LoVo (cell line): ENCODE results near the gene SOX12.

Experiments used
- DNase-seq: peaks from one replicate; pipeline ENCODE4 v3.0.0-alpha.2; 2016; ENCODE audit warnings: low spot score

SOX12 gene

DNA sequence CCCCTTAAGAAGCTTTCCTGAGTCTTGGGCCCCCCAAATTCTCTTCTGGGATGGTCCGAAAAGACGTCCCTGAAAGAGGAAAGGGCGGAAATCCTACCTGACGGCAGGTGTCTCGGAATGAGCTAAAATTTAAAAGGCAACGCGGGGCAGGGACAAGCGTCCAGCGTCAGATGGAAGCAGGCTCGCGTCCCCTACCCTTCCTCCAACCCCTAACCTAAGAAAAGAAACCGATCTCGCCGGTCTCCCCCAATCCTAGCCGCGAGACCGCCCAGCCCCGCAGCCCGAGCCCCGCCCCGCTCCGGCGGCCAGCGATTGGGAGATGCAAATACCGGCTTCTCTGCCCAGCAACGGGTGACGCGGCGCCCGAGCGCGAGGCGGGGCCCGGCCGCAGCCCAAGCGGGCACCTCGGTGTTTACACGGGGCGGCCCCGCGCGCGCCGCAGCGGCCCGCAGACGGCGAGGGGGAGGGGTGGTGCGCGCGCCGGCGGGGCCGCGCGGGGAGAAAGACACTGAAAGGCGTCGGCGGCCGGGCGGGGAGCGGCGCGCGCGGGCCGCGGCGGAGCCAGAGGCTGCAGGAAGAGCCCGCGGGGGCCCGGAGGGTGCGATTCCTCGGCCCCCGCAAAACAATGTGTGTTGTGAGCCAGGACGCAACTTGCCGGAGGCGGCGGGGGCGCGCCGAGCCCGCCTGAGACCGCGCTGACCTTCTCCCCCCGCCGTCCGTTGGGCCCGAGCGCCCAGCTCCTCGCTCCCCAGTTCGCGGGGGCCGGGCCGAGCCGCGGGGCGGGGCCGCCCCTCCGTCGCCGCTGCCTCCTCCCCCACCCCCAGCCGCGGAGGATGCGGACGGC, at the start of gene SOX12:
TSS of gene SOX12 (plus strand) at position 508 of the 844 bp plus-strand sequence. CDS start 373 bp downstream, outside the sequence.
- peak; percentile 96 for DNase-seq

DNA sequence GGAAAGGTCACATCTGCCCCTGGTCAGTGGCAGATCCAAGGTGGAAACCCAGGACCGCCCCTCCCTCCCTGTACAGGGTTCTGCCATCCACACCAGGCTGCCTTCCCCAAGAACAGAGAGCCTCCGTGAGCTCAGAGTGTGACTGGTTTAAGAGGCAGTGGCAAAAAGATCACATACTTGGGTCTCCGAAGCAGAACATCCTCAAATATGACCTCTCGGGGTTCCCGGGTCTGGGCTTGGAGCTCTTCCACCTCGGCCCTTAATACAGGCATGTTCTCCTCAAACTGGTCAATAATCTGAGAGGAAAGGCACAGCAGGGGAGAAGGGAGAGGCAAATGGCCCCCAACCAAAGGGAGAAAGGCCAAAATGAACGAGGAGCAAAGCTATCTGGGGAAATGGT, 49.6 kb upstream of the SOX12 start:
- no peak for DNase-seq

DNA sequence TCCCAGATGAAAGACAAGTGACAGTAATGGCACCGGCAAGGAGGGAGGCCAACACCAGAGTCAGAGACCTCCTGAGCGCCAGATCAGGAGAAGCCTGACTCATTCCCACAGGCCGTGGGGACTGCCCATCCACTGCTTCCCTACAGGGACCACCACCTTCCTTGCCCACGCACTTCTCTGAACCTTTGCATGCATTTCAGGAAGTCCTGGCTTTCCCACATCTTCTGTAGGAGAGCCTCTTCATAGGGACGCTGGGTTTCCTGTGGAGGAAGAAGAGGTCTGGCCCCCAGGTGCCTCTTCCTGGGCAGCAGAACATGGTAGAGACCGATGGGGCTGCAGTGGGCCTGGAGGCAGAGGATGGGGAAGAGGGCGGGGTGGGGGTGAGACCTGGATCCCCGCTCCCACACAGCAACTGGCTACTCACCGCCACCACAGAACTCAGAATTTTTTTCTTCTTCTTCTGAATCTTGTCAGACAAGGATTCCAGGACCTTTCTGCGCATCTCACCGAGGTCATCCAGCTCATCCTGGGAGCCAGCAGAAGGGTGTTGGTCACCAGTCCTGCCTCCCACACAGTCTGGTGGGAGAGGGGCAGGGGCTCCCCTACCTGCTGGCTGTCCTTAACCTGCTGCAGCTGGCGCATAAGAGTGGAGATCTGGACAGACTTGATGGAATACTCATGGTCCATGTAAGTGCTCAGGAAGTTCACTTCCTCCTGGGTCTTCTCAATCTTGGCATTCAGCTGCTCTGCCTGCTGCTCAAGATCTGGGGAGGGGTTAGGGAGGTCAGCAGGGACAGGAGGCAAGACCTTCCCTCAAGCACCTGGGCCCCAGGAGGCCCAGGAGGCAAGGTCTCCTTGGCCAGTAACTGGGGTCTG, 48.5 kb upstream of the SOX12 start:
- no peak for DNase-seq

DNA sequence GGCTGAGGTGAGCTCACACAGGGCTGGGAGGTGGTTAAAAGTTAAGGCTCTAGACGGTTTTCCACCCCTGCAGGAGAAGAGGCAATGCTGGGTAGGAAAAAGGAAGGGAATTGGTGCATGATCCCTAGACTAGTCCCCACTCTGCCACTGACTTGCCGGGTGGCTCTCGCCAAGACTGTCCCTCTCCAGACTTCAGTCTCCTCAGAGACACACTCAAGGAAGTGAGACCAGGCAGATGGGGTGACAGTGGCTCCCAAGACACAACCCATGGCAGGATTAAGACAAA, 47.9 kb upstream of the SOX12 start:
- DNase-seq = no peak

DNA sequence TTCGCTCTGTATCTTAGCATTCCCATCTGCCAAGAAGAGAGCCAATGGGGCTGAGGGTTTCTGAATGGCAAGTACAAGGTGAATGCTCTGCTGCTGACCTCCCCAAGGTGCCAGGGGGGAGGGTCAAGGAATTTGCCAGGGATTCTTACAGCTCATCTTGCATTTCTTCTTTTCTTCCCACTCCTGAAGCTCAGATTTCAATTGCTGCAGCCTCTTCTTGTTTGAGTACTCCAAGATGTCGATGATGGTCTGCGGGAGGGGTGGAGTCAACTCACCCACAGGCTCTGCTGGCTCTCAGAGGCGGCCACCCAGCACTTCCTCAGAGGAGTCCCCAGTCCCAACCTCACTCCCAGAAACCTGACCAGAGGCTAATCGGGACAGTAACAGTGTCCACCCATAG, 47.2 kb upstream of the SOX12 start:
- DNase-seq = no peak

DNA sequence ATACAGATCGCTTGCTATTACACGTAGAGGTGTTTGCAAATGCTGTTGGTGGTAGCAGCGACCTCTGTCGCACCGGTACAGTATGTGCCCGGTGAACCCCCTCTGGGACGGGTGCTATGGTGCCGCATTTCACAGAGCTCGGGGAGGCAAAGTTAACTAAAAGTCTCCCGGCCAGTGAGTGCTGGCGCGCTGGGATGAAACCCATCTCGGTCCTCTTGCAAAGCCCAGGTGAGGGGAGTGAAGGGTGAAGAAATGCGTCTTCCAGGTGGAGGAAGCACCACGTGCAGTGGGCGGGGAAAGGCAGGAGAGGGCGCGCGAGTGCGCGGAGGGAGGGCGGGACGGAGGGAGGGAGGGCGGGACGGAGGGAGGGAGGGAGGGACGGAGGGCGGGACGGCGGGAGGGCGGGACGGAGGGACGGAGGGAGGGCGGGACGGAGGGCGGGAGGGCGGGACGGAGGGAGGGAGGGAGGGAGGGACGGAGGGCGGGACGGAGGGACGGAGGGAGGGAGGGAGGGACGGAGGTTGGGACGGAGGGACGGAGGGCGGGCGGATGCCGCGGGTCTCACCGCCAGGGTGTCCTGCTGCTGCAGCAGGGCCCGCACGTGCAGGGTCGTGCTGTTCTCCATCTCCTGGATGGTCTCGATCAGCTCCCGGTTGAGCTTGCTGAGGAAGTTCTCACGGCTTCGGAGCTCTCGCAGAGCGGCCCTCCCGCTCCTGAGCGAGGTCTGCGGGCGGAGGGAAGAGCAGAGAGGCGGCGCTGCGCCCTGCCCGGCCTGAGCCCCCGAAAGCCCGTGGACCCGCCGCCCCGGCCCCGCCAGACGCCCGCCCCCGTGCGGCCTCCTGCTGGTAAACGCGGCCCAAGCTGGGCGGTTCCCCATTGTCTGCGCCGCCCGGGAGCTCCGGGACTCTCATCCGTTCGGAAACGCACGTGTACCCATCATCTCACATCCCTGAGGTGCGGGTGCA, 46.5 kb upstream of the SOX12 start:
- DNase-seq = no peak

DNA sequence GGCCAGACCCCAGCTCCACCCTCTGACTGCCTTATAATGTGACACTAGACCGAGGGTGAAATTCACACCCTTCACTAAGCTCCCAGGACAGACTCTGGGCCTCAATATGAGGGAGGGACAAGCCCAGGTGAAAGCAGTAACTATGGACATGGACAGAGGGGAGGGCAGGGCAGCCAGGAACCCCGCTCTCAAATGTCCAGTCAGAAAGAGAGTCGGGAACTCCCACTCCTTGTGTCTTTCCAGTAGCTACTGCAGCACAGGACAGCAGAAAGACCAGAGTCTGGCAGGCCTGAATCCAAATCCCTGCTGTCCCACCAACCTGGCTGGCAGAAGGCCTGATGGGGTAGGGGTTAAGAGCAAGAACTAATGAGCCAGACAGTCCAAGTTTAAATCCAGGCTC, 41.2 kb upstream of the SOX12 start:
- no peak for DNase-seq

DNA sequence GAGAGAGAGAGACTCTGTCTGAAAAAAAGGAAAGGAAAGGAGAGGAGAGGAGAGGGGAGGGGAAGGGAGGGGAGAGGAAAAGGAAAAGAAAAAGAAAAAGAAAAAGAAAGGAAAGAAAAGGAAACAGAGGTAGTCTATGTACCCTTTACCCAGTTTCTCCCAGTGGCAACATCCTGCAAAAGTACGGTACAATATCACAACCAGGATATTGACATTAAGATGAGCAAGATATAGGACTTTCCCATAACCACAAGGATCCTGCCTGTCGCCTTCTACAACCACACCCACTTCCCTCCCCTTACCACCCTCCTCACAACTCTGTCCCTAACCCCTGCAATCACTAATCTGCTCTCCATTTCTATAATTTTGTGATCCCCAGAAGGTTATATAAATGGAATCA, 38.8 kb upstream of the SOX12 start:
- DNase-seq = no peak

DNA sequence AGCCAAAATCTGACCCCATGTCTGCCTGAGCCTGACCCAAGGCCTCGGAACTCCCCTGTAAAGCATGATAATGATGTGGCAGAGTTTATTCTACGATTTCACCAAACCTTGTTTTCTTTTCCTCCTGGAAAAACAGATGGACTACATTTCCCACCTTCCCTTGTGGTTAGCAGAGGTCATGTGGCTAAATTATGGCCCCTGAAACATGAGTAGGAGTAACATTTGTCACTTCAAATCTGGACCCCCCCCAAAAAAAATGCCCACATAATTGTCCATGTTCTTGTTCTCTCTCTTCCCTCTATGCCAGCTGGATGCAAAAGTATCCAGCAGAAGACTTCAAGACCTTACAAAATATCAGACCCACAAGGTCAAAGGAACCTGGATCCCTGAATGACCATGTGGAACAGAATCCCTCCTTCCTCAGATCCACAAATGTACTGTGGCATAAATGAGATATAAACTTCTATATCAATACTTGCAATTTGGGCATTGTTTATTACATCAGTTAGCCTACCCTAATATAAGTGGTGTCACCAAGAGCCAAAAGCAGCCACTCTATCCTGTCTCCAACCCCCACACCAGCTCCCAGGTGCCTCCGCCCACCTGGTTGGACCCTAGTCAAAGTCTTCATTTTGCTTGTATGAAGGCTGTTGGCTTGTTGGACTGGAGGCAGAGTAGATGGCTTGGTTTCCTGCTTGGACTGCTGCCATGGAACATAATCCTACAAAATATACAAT, 36.2 kb upstream of the SOX12 start:
- no peak for DNase-seq

DNA sequence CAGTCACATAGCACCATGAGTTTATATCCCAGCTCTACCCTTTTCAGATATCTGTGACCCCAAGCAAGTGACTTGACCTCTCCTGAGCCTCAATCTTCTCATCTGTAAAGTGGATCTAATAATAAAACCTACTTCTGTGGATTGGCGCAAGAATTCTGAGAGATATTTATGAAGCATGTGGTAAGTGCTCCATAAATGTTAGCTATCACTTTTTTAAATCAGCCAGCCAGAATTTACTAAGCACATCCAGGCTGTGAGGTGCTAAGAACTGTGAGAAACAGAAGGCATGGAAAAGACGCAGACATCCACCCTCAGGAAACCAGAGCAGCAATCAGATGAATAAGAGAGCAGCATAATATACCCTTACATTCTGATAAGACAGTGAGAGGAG, 35.7 kb upstream of the SOX12 start:
- no peak for DNase-seq

DNA sequence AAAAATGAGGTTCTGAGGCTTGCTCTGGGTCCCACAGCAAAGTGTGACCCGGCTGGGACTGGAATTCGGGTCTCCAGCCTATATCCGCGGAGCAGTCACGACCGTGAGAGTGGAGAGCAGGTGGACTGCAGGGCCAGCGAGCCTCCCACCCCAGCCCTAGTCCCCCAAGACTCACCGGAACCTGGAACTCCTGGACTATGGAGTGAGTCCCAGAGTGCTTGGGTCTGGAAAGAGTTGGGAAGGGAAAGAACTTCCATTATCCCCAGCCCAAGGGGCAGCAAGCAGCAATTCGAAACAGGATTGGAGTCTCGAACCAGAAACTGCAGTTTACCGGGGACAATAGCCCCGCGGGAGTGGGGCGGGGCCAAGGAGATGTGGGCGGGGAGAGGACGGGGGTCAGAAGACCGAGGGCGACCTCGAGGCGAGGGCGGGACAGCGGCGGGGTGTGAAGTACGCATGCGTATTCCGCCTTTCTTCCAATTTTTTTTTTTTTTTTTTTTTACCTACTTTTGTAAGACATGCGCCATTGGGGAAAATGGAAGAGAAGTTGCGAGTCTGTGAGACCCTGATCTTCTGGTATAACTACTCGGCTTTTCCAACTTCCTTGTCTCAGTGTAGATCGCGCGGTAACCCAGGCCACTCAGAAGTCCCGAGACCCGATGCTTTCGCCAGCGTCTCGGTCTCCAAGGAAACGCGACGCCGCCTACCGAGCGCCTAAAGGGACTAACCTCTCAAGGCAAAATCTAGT, 35.1 kb upstream of the SOX12 start, which contains the start of gene C20orf96:
TSS of gene C20orf96 (minus strand) at position 667 of the 748 bp plus-strand sequence. CDS start at position 527, 140 bp downstream.
- peak; percentile 90 for DNase-seq

DNA sequence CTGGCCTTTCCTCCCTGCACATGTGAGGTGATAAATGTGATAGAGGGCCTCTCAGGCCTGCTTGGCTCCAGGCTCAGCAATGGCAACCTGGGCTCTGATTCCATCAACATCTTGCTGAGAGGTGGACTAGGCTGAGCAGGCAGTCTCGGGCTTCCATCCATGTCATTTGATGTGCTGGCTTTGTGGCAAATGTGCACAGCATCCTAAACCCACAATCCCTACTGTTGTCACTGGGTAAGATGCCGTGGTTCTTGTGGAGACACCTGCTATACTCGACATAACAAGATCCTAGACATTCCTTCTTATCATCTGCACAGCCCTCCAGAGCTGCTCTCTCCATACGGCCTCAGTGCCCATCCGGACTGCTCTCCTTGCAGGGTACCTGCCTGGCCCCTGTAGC, 30.8 kb upstream of the SOX12 start:
- no peak for DNase-seq

DNA sequence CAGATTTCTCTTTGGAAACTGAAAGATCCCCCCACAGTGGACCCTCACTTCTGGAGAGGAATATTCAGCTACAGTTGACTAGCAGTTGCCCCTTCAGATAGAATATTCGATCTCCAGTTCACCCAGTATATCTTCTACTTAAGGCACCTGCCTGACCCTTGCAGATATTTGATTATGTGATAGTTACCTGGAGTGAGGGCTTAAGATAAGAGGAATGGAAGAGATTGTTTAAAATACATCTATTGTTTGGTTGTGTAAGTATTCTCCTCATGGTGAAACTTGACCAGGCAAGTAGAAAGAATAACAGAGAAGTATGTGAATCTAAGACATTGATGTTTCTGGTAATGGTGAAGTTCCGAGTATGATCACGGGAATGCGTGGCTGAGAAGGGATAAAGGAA, 29.5 kb upstream of the SOX12 start:
- DNase-seq = no peak

DNA sequence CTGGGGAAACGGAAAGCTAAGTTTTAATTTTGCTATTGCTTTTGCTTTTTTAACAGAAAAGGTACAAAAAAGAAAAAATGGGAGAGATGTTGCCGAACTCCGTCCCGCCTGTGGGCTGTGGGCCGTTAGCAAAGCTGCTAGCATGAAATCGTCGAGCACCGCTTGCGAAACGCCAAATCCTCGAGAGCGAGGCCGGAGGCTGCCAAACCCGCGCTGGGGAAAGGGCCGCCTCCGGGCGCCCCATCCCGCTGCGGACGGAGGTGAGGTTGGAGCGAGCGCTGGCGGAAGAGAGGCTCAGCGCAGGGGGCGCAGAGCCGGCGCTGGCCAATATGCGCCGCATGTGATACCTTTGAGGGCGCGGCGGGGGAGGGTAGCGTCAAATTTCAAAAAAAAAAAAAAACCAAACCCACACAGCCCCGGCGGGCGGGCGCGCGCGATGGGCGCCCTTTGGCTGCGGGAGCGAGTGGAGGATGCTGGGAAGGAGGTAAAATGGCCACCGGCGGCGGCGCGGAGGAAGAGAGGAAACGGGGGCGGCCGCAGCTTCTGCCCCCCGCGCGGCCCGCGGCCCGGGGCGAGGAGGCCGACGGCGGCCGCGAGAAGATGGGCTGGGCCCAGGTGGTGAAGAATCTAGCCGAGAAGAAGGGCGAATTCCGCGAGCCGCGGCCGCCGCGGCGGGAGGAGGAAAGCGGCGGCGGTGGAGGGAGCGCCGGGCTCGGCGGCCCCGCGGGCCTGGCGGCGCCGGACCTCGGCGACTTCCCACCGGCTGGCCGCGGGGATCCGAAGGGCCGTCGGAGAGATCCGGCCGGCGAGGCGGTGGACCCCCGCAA, 28.0 kb upstream of the SOX12 start, which contains the start of gene ZCCHC3:
TSS of gene ZCCHC3 (plus strand) at position 473 of the 827 bp plus-strand sequence. CDS start at position 490, 17 bp downstream.
- DNase-seq = peak; percentile 92

DNA sequence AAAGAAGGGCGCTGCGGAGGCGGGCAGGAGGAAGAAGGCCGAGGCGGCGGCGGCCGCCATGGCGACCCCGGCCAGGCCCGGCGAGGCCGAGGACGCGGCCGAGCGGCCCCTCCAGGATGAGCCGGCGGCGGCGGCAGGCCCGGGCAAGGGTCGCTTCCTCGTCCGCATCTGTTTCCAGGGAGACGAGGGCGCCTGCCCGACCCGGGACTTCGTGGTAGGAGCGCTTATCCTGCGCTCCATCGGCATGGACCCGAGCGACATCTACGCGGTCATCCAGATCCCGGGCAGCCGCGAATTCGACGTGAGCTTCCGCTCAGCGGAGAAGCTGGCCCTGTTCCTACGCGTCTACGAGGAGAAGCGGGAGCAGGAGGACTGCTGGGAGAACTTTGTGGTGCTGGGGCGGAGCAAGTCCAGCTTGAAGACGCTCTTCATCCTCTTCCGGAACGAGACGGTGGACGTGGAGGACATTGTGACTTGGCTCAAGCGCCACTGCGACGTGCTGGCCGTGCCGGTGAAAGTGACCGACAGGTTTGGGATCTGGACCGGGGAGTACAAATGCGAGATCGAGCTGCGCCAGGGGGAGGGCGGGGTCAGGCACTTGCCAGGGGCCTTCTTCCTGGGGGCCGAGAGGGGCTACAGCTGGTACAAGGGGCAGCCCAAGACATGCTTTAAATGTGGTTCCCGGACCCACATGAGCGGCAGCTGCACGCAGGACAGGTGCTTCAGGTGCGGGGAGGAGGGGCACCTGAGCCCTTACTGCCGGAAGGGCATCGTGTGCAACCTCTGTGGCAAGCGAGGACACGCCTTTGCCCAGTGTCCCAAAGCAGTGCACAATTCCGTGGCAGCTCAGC, 27.2 kb upstream of the SOX12 start:
- DNase-seq = peak; percentile 58

DNA sequence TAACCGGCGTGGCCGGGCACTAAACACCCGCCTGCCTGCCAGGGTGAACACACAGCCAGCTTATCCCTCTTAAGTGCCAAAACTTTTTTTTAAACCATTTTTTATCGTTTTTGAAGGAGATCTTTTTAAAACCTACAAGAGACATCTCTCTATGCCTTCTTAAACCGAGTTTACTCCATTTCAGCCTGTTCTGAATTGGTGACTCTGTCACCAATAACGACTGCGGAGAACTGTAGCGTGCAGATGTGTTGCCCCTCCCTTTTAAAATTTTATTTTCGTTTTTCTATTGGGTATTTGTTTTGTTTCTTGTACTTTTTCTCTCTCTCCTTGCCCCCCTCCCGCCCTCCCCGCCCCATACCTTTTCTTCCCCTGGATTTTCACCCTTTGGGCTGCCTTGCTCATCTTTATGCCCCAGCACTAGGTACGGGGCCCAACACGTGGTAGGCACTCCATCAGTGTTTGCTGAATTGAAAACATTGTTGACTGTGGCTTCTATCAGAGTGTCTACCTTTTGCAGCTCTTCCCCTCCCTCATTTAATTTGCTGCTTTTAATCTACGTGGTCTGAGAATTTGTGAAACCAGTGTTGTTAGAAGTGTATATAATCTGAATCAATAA, 26.5 kb upstream of the SOX12 start:
- DNase-seq = no peak

DNA sequence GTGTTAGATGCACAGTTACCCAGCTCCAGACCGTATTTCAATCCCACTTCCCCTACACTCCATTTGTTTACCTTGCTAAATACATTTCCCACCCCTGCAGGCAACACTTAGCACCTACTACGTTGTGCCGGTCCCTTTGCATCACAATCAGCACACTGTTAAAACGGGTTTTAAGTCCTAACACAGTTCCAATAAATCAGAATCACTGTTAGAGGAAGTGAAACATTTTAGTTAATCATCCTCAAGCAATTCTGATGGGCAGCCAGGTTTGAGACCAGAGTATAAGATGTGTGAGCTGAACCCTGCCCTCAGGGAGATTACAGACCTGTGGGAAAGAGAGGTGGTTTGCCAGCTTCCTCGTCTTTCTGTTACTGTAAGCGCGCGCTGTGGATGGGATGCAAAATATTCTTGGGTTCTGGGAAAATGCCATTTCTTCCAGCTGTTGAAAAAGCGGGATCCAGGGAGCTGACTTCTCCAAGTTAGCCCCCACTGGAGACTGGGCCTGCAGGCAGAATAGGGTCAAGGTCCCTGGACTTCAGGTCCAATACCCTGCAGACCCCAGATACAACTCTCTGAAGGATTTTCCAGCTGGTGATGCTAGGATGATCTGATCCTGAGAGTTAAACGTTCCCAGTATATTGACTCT, 24.9 kb upstream of the SOX12 start:
- no peak for DNase-seq
